GM19438 (cell line): ENCODE data around the gene ARL13B.

Experiments
- ATAC-seq: cut with Tn5 transposase; IDR thresholded peaks from one replicate; pipeline ENCODE4 v1.9.1; 2021; ENCODE audit warnings: low read depth; ENCODE audit not compliant: unreplicated experiment

The ARL13B gene

GRCh38 chr3:94093151-94093550 lies 113.2 kb downstream of the ARL13B start:
- no peak for ATAC-seq

DNA sequence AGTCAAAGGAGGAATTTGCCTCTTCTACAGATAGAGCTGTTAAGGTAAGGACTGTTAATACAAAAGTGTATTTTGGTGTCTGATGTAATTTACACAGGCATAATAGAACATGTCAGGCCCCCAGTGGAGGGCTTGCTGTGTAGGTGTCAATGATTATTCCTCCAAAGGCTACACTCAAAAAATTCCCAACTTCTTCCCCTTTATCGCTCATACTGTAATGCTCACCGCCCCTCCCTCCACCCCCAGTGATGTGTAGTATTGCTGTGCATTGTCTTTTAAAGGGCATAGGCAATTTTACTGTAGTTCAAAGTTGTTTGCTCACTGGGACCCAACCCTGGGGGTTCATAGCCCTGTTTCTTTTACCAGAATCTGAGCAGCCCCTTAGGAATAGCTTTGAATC lies 115.2 kb downstream of the ARL13B start:
- no peak for ATAC-seq

GRCh38 chr3:94098452-94098851 lies 118.5 kb downstream of the ARL13B start:
- no peak for ATAC-seq

GRCh38 chr3:94099311-94099710 lies 119.4 kb downstream of the ARL13B start:
- no peak for ATAC-seq

- ATAC-seq = no peak
Observed at GRCh38 chr3:94101860-94102259, 121.9 kb downstream of the ARL13B start.
